ENCODE results near the gene CENPM. TPM values are rescaled to one million over a fixed set of nuclear protein-coding genes. Genes with fewer than 3 reads are reported as not detected.

Gene CENPM
- total RNA-seq, 2 experiments from 2014 or later, result 189 to 354 TPM

DNA sequence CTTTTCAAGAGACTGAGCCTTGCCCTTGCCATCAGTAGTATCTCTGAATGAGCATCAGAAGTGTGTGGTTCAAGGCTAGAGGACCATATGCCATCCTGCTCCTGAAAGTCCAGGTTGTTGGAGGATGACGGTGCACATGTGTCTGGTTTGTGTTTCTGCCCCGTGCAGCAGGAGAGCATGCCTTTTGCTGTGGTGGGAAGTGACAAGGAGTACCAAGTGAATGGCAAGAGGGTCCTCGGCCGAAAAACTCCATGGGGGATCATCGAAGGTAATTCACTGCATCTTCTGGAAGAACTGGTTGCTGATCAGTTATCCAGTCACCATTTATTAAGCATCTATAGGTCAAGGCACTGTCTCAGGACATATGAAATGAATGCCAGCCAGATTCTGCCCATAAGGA is 45.5 kb upstream of the CENPM start:
- ChIA-PET POLR2A (interaction anchor here (0.6 to 0.8 kb wide), 2 partner anchors 21 to 66 kb away, joined by 3 read pairs; no protein-coding TSS in a partner anchor), CTCF (ENCODE audit: unreplicated experiment) (no interaction called here)
- no peak for TF ChIP-seq EZH2phosphoT487 (IDR thresholded peaks at IDR 0.05; ENCODE audit: borderline replicate concordance, low read depth, low read length)
- TF ChIP-seq, protein P1, sequence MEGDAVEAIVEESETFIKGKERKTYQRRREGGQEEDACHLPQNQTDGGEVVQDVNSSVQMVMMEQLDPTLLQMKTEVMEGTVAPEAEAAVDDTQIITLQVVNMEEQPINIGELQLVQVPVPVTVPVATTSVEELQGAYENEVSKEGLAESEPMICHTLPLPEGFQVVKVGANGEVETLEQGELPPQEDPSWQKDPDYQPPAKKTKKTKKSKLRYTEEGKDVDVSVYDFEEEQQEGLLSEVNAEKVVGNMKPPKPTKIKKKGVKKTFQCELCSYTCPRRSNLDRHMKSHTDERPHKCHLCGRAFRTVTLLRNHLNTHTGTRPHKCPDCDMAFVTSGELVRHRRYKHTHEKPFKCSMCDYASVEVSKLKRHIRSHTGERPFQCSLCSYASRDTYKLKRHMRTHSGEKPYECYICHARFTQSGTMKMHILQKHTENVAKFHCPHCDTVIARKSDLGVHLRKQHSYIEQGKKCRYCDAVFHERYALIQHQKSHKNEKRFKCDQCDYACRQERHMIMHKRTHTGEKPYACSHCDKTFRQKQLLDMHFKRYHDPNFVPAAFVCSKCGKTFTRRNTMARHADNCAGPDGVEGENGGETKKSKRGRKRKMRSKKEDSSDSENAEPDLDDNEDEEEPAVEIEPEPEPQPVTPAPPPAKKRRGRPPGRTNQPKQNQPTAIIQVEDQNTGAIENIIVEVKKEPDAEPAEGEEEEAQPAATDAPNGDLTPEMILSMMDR (conservative IDR thresholded peaks at IDR 0.05; ENCODE audit: low read length), result no peak
- H4K20me1 ChIP-seq (ENCODE audit: insufficient read depth, low read length), result no peaks in the 10 kb centered on the region
- intact Hi-C loops (cut with micrococcal nuclease; ENCODE audit: unreplicated experiment), result loop anchor here (5.0 kb wide), 1 partner anchor 40 kb away; no protein-coding TSS in a partner anchor
- no peak for DNase-seq (ENCODE audit: low spot score)
- H3K27ac ChIP-seq (ENCODE audit: low read depth, low read length, poor library complexity, severe bottlenecking), result no peak overlapping the region
- no peak overlapping the region for H3K4me3 ChIP-seq (ENCODE audit: low read depth, low read length, poor library complexity, severe bottlenecking)
- H3K9me2 ChIP-seq (ENCODE audit: insufficient read depth, low read length), result no peaks in the 10 kb centered on the region
- no TSS peak for BruUV-seq (replicated peaks)
- H3K9me3 ChIP-seq (ENCODE audit: low read length), result no peaks in the 10 kb centered on the region
- H3K4me1 ChIP-seq (ENCODE audit: insufficient read depth, low read length, poor library complexity, severe bottlenecking), result no peaks in the 10 kb centered on the region
- H3K36me3 ChIP-seq (ENCODE audit: insufficient read depth, low read length), result no peaks in the 10 kb centered on the region
- H3K79me2 ChIP-seq (ENCODE audit: insufficient read depth, low read depth, low read length), result no peaks in the 10 kb centered on the region
- H2AFZ ChIP-seq (ENCODE audit: low read length), result no peak overlapping the region
- H3K4me2 ChIP-seq (ENCODE audit: low read length), result no peak overlapping the region

DNA sequence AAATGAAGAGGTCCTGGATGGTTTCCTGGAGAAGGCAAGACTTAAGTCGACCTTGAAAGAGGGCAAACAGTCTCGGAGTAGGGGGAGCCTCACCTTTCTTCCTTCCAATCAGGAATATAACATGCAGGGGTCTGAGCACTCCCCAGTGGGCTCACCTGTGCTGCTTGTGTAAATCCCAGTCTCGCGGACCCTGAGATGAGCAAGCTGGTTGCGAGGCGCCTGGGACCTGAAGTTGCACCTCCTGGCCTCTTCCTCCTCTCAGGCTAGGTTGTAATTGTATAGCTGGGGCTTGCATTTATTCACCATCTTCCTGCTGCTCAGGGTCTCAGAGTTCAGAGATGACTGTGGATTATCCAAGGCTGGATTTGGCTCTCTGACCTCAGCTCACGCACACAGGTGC is 44.2 kb upstream of the CENPM start:
- DNase-seq (ENCODE audit: low spot score), result no peak
- H2AFZ ChIP-seq (ENCODE audit: low read length), result no peak overlapping the region
- CTCF ChIA-PET (ENCODE audit: unreplicated experiment), result no interaction called here
- no peaks in the 10 kb centered on the region for H3K4me1 ChIP-seq (ENCODE audit: insufficient read depth, low read length, poor library complexity, severe bottlenecking)
- TF ChIP-seq EZH2phosphoT487 (IDR thresholded peaks at IDR 0.05; ENCODE audit: borderline replicate concordance, low read depth, low read length), result no peak
- TF ChIP-seq, protein P1 (conservative IDR thresholded peaks at IDR 0.05; ENCODE audit: low read length), result no peak
- no peak overlapping the region for H3K4me3 ChIP-seq (ENCODE audit: low read depth, low read length, poor library complexity, severe bottlenecking)
- H3K79me2 ChIP-seq (ENCODE audit: insufficient read depth, low read depth, low read length), result no peaks in the 10 kb centered on the region
- no peaks in the 10 kb centered on the region for H3K9me3 ChIP-seq (ENCODE audit: low read length)
- POLR2A ChIA-PET, result no interaction called here
- no peaks in the 10 kb centered on the region for H3K36me3 ChIP-seq (ENCODE audit: insufficient read depth, low read length)
- H3K27ac ChIP-seq (ENCODE audit: low read depth, low read length, poor library complexity, severe bottlenecking), result no peak overlapping the region
- no peaks in the 10 kb centered on the region for H4K20me1 ChIP-seq (ENCODE audit: insufficient read depth, low read length)
- intact Hi-C loops (cut with micrococcal nuclease; ENCODE audit: unreplicated experiment), result loop anchor here (5.0 kb wide), 1 partner anchor 41 kb away; no protein-coding TSS in a partner anchor
- BruUV-seq (replicated peaks), result no TSS peak
- H3K4me2 ChIP-seq (ENCODE audit: low read length), result no peak overlapping the region
- no peaks in the 10 kb centered on the region for H3K9me2 ChIP-seq (ENCODE audit: insufficient read depth, low read length)

DNA sequence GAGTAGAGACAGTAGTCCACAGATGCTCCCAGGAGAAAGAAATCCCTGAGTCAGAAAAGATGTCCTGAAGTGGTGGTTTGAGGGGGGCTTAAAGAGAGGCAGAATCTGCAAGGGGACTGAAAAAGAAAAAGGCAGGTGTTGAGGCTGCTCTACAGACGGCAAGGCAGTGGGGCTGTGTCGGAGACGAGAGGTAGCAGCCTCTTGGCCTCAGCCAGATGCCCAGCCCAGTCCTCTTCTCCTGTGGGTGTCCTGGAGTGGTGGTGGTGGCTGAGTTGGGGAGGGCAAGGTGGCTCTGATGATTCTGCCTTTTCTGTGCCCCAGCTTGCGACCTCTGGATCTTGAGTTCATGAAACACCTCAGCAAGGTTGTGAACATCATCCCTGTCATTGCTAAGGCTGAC is 42.3 kb upstream of the CENPM start:
- Histone ChIP-seq H3K4me1 (ENCODE audit: insufficient read depth, low read length, poor library complexity, severe bottlenecking) (no peaks in the 10 kb centered on the region), H3K9me3 (ENCODE audit: low read length) (no peaks in the 10 kb centered on the region), H3K36me3 (ENCODE audit: insufficient read depth, low read length) (no peaks in the 10 kb centered on the region), H3K9me2 (ENCODE audit: insufficient read depth, low read length) (no peaks in the 10 kb centered on the region), H3K79me2 (ENCODE audit: insufficient read depth, low read depth, low read length) (no peaks in the 10 kb centered on the region), H4K20me1 (ENCODE audit: insufficient read depth, low read length) (no peaks in the 10 kb centered on the region), H3K4me3 (ENCODE audit: low read depth, low read length, poor library complexity, severe bottlenecking) (no peak overlapping the region), H3K27ac (ENCODE audit: low read depth, low read length, poor library complexity, severe bottlenecking) (no peak overlapping the region), H2AFZ (ENCODE audit: low read length) (no peak overlapping the region), H3K4me2 (ENCODE audit: low read length) (no peak overlapping the region)
- TF ChIP-seq EZH2phosphoT487 (IDR thresholded peaks at IDR 0.05; ENCODE audit: borderline replicate concordance, low read depth, low read length), result no peak
- intact Hi-C loops (cut with micrococcal nuclease; ENCODE audit: unreplicated experiment), result no loop called here
- CTCF ChIA-PET (ENCODE audit: unreplicated experiment), result no interaction called here
- no TSS peak for BruUV-seq (replicated peaks)
- DNase-seq (ENCODE audit: low spot score), result no peak
- POLR2A ChIA-PET, result no interaction called here
